ENCODE results near the gene VSNL1. TPM values are rescaled to one million over a fixed set of nuclear protein-coding genes. Genes with fewer than 3 reads are reported as not detected.

VSNL1 gene
- polyA plus RNA-seq, 1 of the 3 experiments (the other 2 are of a cell fraction): 1.3 TPM

- Histone ChIP-seq H2AFZ (ENCODE audit: low read depth) (no peak overlapping the region), H3K27ac (ENCODE audit: low read depth in 2 of 2, low read length in 1 of 2) (no peak overlapping the region), H3K9ac (no peak overlapping the region), H4K20me1 (ENCODE audit: insufficient read depth) (no peaks in the 10 kb centered on the region), H3K9me3 (no peaks in the 10 kb centered on the region), H3K27me3 (ENCODE audit: insufficient read depth) (no peaks in the 10 kb centered on the region), H3K4me1 (ENCODE audit: control insufficient read depth in 1 of 2, insufficient read depth in 2 of 2, low read depth in 1 of 2, low read length in 1 of 2) (no peaks in the 10 kb centered on the region; a peak in 1 of 4 replicates), H3K9me2 (no peaks in the 10 kb centered on the region), H3K79me2 (ENCODE audit: insufficient read depth) (no peaks in the 10 kb centered on the region), H3F3A (replicated peaks; ENCODE audit: insufficient read depth) (no peaks in the 10 kb centered on the region), H3K36me3 (replicated peaks in 1 of 2; ENCODE audit: control insufficient read depth in 1 of 2, insufficient read depth in 2 of 2, low read length in 1 of 2) (no peaks in the 10 kb centered on the region), H3K4me2 (no peak overlapping the region), H3K4me3 (ENCODE audit: low read depth in 2 of 2, low read length in 1 of 2) (no peak overlapping the region)
- no peak for TF ChIP-seq FOXM1 (IDR thresholded peaks at IDR 0.05; ENCODE audit: low read depth)
- no peak for TF ChIP-seq POLR2AphosphoS5 (IDR thresholded peaks at IDR 0.05; ENCODE audit: low read depth, low read length)
- TF ChIP-seq, protein P1, sequence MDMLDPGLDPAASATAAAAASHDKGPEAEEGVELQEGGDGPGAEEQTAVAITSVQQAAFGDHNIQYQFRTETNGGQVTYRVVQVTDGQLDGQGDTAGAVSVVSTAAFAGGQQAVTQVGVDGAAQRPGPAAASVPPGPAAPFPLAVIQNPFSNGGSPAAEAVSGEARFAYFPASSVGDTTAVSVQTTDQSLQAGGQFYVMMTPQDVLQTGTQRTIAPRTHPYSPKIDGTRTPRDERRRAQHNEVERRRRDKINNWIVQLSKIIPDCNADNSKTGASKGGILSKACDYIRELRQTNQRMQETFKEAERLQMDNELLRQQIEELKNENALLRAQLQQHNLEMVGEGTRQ (IDR thresholded peaks at IDR 0.05; ENCODE audit: borderline replicate concordance, low read depth, low read length): no peak
- TF ChIP-seq RAD21 (IDR thresholded peaks at IDR 0.05; ENCODE audit: low read length): no peak
- TF ChIP-seq, protein P2, sequence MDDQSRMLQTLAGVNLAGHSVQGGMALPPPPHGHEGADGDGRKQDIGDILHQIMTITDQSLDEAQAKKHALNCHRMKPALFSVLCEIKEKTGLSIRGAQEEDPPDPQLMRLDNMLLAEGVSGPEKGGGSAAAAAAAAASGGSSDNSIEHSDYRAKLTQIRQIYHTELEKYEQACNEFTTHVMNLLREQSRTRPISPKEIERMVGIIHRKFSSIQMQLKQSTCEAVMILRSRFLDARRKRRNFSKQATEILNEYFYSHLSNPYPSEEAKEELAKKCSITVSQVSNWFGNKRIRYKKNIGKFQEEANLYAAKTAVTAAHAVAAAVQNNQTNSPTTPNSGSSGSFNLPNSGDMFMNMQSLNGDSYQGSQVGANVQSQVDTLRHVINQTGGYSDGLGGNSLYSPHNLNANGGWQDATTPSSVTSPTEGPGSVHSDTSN (IDR thresholded peaks at IDR 0.05): no peak
- DNase-seq: no peak
- POLR2A ChIA-PET: no interaction called here
- WGBS (ENCODE audit: low lambda C conversion rate): 56% methylated on average over 2 of the region's 2 CpGs
- CTCF ChIA-PET: no interaction called here
Observed at GRCh38 chr2:17606851-17607250, 66.4 kb downstream of the VSNL1 start.

- ChIA-PET POLR2A (no interaction called here), CTCF (interaction anchor here (0.8 kb wide), 1 partner anchor 226 kb away, joined by 3 read pairs; no protein-coding TSS in a partner anchor)
- no peak overlapping the region for H3K27ac ChIP-seq (ENCODE audit: low read depth in 2 of 2, low read length in 1 of 2)
- no peak overlapping the region for H2AFZ ChIP-seq (ENCODE audit: low read depth)
- no peak overlapping the region for H3K4me3 ChIP-seq (ENCODE audit: low read depth in 2 of 2, low read length in 1 of 2)
- no peak overlapping the region for H3K4me2 ChIP-seq
- no peaks in the 10 kb centered on the region for H4K20me1 ChIP-seq (ENCODE audit: insufficient read depth)
- H3K9ac ChIP-seq: no peak overlapping the region
- no peaks in the 10 kb centered on the region for H3F3A ChIP-seq (replicated peaks; ENCODE audit: insufficient read depth)
- no peaks in the 10 kb centered on the region for H3K27me3 ChIP-seq (ENCODE audit: insufficient read depth)
- H3K9me2 ChIP-seq: no peaks in the 10 kb centered on the region
- no peak for DNase-seq
- H3K79me2 ChIP-seq (ENCODE audit: insufficient read depth): no peaks in the 10 kb centered on the region
- H3K9me3 ChIP-seq: no peaks in the 10 kb centered on the region
- WGBS (ENCODE audit: low lambda C conversion rate): 61% methylated on average over 1 of the region's 1 CpG
- no peaks in the 10 kb centered on the region; a peak in 1 of 4 replicates for H3K4me1 ChIP-seq (ENCODE audit: control insufficient read depth in 1 of 2, insufficient read depth in 2 of 2, low read depth in 1 of 2, low read length in 1 of 2)
- H3K36me3 ChIP-seq (replicated peaks in 1 of 2; ENCODE audit: control insufficient read depth in 1 of 2, insufficient read depth in 2 of 2, low read length in 1 of 2): no peaks in the 10 kb centered on the region
- TF ChIP-seq USF1 (IDR thresholded peaks at IDR 0.05; ENCODE audit: borderline replicate concordance, low read depth) (no peak), FOXJ3 (CRISPR knock-in tag; IDR thresholded peaks at IDR 0.05) (no peak), GATA2 (CRISPR knock-in tag; IDR thresholded peaks at IDR 0.05) (no peak), MAX (IDR thresholded peaks at IDR 0.05; ENCODE audit: low read depth) (no peak), TAF1 (IDR thresholded peaks at IDR 0.05; ENCODE audit: borderline replicate concordance, low read depth, low read length) (no peak), ZBTB33 (IDR thresholded peaks at IDR 0.05; ENCODE audit: borderline replicate concordance, low read depth) (no peak), CHD2 (IDR thresholded peaks at IDR 0.05; ENCODE audit: low read length, partially characterized antibody) (no peak), MEF2A (IDR thresholded peaks at IDR 0.05; ENCODE audit: borderline replicate concordance, low read depth) (no peak), CTCF (IDR thresholded peaks at IDR 0.05) (no peak), MXI1 (IDR thresholded peaks at IDR 0.05; ENCODE audit: low read depth, low read length) (no peak), EZH2phosphoT487 (IDR thresholded peaks at IDR 0.05; ENCODE audit: borderline replicate concordance, low read depth) (no peak), SMC3 (IDR thresholded peaks at IDR 0.05; ENCODE audit: low read depth, low read length) (no peak), RCOR1 (IDR thresholded peaks at IDR 0.05; ENCODE audit: low read length) (no peak)
Observed at GRCh38 chr2:17607379-17607778, 66.9 kb downstream of the VSNL1 start.

Measured in SK-N-SH (cell line).